Inflammatory macrophage treated with lipopolysaccharide for 1 hour (primary cell): Measurements from ENCODE around the gene IMPA2.
A peak's percentile ranks its signal among the peaks of the same experiment; 100 is the strongest.

Experiments
- DNase-seq, 2 donors: peaks; one replicate each; pipeline ENCODE4 v3.0.0-alpha.2; 2020 to 2022

IMPA2 gene

GRCh38 chr18:11991021-11991795 is 9.9 kb downstream of the IMPA2 start:
- DNase-seq = no peak

- DNase-seq = no peak
Measured at GRCh38 chr18:11992096-11992790, 10.9 kb downstream of the IMPA2 start.

- no peak for DNase-seq
Measured at GRCh38 chr18:11993264-11993916, 12.1 kb downstream of the IMPA2 start.

- DNase-seq = peak; percentile 37 to 43
Measured at GRCh38 chr18:11994336-11994702, 13.0 kb downstream of the IMPA2 start.

GRCh38 chr18:11994703-11995444 is 13.6 kb downstream of the IMPA2 start:
- peak in 1 of 2 donors; percentile 7 for DNase-seq

GRCh38 chr18:11995445-11996189 is 14.3 kb downstream of the IMPA2 start:
- DNase-seq = peak; percentile 55 to 80

GRCh38 chr18:11996190-11996754 is 15.0 kb downstream of the IMPA2 start:
- DNase-seq = no peak

- no peak for DNase-seq
Measured at GRCh38 chr18:11996907-11997306, 15.6 kb downstream of the IMPA2 start.

- no peak for DNase-seq
Measured at GRCh38 chr18:11997466-11997865, 16.2 kb downstream of the IMPA2 start.

GRCh38 chr18:11998193-11998592 is 16.9 kb downstream of the IMPA2 start:
- no peak for DNase-seq

- no peak for DNase-seq
Measured at GRCh38 chr18:11999429-11999828, 18.1 kb downstream of the IMPA2 start.

GRCh38 chr18:12000072-12000659 is 18.9 kb downstream of the IMPA2 start:
- DNase-seq = no peak

GRCh38 chr18:12001421-12001820 is 20.1 kb downstream of the IMPA2 start:
- no peak for DNase-seq

- no peak for DNase-seq
Measured at GRCh38 chr18:12003894-12004293, 22.6 kb downstream of the IMPA2 start.

GRCh38 chr18:12005538-12006487 is 24.5 kb downstream of the IMPA2 start:
- peak; percentile 8 to 54 for DNase-seq

GRCh38 chr18:12006488-12006840 is 25.2 kb downstream of the IMPA2 start:
- DNase-seq = no peak

- DNase-seq = no peak
Measured at GRCh38 chr18:12007063-12007462, 25.8 kb downstream of the IMPA2 start.

- DNase-seq = no peak
Measured at GRCh38 chr18:12008181-12008767, 27.0 kb downstream of the IMPA2 start.

GRCh38 chr18:12008842-12009580 is 27.7 kb downstream of the IMPA2 start:
- no peak for DNase-seq
